Stimulated activated naive CD8-positive, alpha-beta T cell treated with anti-CD3 and anti-CD28 coated beads, Interleukin-15, Interleukin-2, amounts not matched to agents 100 U/mL and 50 U/mL, for 24 hours (primary cell): ENCODE data around the gene ABCC3.
A peak's percentile ranks its signal among the peaks of the same experiment; 100 is the strongest.
"Not testable (repeated sequence)": the region's sequence is repeated elsewhere in the genome, so short reads cannot be mapped to it uniquely, and the experiment has no call there.

ENCODE experiments used
- ATAC-seq: fragments of 150-1000 bp; cut with Tn5 transposase; one replicate; pipeline ENCODE4 v1.10.0; 2021
- DNase-seq: peaks from one replicate; pipeline ENCODE4 v3.0.0; 2021

Gene ABCC3

GRCh38 chr17:50707289-50708049 lies 72.8 kb downstream of the ABCC3 start, which contains the start of gene ANKRD40:
ANKRD40 (minus strand) TSS chr17:50707914; CDS start chr17:50707654, 260 bp downstream.
- peak; percentile 90 for ATAC-seq
- peak; percentile 92 for DNase-seq

- DNase-seq, result no peak
- no peak for ATAC-seq
These were observed 73.6 kb downstream of the ABCC3 start for GRCh38 chr17:50708050-50709000.

- DNase-seq, ATAC-seq: not testable (repeated sequence)
These were observed 74.4 kb downstream of the ABCC3 start for GRCh38 chr17:50709053-50709452.

GRCh38 chr17:50710025-50710424 lies 75.3 kb downstream of the ABCC3 start:
- ATAC-seq, result no peak
- DNase-seq, result no peak

GRCh38 chr17:50710650-50711049 lies 76.0 kb downstream of the ABCC3 start:
- no peak for ATAC-seq

GRCh38 chr17:50712641-50713040 lies 78.0 kb downstream of the ABCC3 start:
- ATAC-seq, result no peak

More at GRCh38 chr17:50710650-50711049, 76.0 kb downstream of the ABCC3 start:
- no peak for DNase-seq

GRCh38 chr17:50715471-50715870 lies 80.8 kb downstream of the ABCC3 start:
- ATAC-seq (no peak), DNase-seq (no peak)

More at GRCh38 chr17:50712641-50713040, 78.0 kb downstream of the ABCC3 start:
- DNase-seq, result no peak

- peak; percentile 98 for ATAC-seq
- peak; percentile 95 for DNase-seq
These were observed 84.7 kb downstream of the ABCC3 start, which contains the start of gene LUC7L3 for GRCh38 chr17:50719144-50719923. LUC7L3 (plus strand) TSS chr17:50719603; CDS start chr17:50719733, 130 bp downstream.

GRCh38 chr17:50719924-50720794 lies 85.5 kb downstream of the ABCC3 start:
- ATAC-seq, result no peak
- no peak for DNase-seq

GRCh38 chr17:50721194-50722010 lies 86.7 kb downstream of the ABCC3 start:
- DNase-seq (no peak), ATAC-seq (no peak)

GRCh38 chr17:50722746-50723145 lies 88.1 kb downstream of the ABCC3 start:
- no peak for DNase-seq
- ATAC-seq, result no peak

GRCh38 chr17:50724622-50725021 lies 89.9 kb downstream of the ABCC3 start:
- not testable (repeated sequence) for ATAC-seq, DNase-seq

- ATAC-seq, result no peak
- DNase-seq, result no peak
These were observed 91.3 kb downstream of the ABCC3 start for GRCh38 chr17:50725769-50726655.

GRCh38 chr17:50728112-50728429 lies 93.4 kb downstream of the ABCC3 start:
- no peak for DNase-seq
- ATAC-seq, result no peak

- ATAC-seq (peak; percentile 55), DNase-seq (no peak)
These were observed 94.4 kb downstream of the ABCC3 start for GRCh38 chr17:50728881-50729765.

- DNase-seq, result no peak
- ATAC-seq, result no peak
These were observed 97.1 kb downstream of the ABCC3 start for GRCh38 chr17:50731575-50732460.

- DNase-seq, result no peak
- no peak for ATAC-seq
These were observed 100.6 kb downstream of the ABCC3 start for GRCh38 chr17:50735287-50735686.
